DMS79 treated with DMSO at 0.1 percent for 48 hours (cell line): Measurements from ENCODE around the gene LIMCH1.

Experiments used
- DNase-seq: peaks from one replicate; lab custom pipeline; 2025; lab: John Stamatoyannopoulos, UW

LIMCH1 gene

DNA sequence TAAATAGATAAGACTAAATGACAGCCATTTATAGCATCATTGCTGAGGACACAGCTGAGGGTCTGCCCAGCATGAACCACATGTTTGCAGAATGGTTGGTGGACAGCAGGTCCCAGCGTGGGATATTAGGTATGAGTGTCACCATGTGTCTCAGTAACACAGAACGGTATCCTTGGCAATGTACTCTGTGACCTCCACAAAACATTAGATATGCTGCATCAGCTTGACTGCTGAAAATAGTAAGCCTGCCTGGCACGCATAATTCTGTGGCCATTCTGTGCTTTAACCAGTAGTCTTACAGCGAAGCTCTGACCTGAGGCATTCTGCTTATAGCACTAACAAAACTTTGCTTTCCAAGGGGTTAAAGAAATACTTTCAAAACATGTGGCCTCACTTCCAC, 32.0 kb downstream of the LIMCH1 start:
- no peak for DNase-seq

DNA sequence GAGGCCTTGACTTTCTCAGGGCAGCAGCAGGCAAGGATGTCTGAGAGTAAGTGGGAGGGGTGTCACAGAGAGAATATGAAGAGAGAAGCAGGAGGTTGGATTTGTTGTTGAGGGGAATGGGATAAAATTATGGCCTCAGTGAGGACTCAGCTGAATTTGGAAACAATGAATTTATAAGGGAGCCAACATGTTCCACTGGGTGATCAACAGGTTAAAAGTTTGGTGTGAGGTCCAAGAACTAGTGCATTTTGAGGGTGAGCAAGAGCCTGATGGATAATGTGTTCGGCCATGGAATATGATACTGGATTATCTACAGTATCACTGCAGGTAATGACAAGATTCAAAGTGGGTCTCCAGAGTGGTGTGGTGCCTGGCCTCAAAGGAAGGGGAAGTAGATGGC, 33.5 kb downstream of the LIMCH1 start:
- no peak for DNase-seq

DNA sequence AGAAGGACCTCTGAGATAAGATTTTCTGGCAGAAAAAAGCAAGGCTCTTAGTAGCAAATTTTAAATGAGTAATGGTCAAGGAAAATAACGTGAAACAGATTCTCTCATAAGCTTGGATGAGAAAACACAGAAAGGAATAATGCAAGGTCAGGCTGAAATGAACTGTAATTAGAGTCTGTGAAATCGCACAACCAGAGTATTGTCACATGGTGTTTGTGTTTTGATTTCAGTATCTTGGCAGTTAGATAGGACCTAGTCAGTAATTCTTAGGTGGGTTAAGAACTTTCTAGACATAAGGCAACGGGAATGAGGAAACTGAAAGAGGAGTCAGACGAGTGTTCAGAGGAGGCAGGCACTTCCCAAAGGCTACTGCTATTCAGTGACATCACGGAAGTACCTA, 34.6 kb downstream of the LIMCH1 start:
- DNase-seq = no peak

DNA sequence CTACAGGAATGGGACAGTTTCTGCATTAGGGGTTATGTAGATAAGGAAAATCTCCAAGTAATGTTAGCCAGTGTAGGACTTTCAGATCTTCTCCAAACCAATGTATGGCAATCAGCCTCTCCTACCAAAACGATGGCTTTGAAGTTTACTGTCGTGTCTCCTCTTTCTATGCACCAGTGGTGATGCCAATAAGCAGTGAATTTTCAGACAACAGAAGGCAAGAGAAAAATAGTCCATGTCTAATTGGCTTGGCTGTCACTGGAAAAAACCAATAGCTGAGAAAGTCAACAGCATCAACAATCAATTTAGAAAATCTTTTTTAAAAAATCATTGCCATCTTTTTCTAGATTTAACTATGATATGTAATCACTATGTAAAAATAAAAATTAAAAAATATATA, 35.0 kb downstream of the LIMCH1 start:
- DNase-seq = no peak

DNA sequence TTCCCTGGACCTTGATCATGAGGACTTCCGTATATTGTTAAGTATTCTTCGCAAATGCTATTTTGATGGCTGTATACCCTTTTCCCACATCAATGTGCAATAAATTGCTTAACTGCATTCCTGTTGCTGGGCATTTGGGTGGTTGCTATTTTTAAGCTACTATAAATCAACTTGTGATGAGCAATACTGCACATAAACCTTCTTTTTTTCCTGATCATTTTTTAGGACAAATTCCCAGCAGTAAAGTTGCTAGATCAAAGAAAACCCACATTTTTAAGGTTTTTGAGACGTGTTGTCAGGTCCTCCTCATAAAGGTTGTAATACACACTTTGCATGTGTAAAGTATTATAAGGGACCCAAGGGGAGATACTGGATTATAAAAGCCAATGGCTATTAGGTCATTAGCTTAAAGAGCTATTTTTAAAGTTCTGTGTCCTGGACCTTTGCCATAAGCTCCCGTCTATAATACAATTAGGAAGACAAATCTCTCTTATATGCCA, 35.6 kb downstream of the LIMCH1 start:
- no peak for DNase-seq

DNA sequence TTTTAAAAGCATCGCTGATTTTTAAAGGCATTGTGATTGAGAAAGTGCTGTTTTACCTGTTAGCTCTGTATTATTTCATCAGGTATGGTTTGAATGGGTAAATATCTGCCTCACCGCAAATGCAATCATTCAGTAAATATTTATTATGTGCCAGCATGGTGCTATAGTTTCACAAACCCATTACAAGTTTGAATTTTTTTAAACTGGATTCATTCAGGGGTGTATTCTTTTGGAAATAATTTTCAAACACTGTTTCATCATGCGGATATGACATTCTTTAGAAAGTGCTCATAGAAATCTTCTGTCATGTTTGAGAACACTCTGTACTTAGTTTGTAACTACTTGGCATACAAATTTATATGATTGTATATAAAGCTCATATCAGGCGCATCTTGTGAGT, 37.2 kb downstream of the LIMCH1 start:
- no peak for DNase-seq

DNA sequence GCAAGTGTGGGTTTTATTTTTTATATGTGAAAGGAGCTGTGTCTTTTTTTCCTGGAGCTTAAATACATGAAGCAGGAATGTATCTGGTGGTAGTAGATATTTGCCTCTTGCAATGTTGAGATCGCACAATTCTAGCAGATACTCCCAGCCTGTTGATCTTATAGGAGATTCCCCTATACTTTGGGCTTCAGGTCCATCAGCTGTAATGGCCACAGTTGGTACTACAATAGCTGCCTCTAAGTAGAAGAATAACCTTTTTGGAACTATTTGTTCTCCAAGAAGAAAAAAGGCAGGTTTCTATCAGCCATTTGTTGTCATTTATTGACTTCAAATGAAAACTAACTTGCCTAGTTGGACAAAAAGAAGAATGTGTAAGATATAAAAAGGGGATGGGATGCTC, 37.7 kb downstream of the LIMCH1 start:
- no peak for DNase-seq

DNA sequence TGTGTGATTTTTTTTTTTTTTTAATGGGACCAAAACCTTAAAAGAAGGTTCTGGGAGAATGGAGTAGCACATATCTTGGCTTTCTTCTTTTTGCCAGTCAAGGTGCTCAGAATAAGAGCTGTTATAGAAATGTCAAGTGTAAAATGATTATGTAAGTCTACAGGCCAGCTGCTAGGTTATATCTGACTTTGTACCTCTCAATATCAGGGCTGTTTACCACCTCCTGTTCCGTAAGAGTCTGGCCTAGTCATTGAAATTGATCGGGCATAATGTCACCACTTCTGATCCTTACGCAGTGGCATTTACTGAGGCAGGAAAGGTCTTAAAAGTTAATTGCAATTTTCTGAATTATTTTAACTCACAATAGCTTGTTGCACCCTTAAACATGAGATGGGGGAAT, 41.1 kb downstream of the LIMCH1 start:
- no peak for DNase-seq

DNA sequence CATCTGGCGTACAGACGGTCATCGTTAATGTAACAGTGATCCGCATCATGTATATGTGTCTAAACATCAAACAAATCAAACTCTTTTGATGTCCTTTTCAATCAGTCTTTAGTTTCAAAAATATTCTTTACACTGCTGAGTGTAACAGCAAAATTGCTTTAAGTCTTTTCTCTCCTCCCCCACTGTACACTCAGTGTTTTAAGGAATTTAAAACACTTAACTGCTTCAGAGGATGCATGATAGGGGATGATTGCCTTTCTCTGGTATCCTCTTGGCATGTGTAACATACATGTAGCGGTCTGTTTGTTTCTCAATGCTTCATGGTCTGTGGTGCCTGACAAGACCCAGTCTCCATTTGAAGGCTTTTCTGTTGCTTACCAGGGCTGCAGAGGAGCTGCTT, 41.6 kb downstream of the LIMCH1 start:
- no peak for DNase-seq

DNA sequence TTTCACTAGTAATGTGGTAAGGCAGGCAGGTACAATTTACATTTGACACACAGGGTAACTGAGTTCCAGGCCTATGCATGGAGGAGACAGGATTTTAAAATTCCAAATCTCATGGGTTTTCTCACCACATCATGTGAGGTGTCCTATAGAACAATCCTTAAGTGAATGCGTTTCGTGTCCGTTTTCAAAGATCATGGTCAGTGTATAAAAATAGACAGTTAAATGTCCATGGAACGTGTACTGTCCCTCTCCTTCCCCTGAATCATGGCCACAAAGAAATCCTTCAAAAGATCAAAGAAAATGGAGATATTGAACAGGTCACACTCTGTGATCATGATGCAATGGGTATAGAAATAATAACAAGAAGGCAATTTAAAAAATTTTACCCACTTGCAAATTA, 42.0 kb downstream of the LIMCH1 start:
- no peak for DNase-seq

DNA sequence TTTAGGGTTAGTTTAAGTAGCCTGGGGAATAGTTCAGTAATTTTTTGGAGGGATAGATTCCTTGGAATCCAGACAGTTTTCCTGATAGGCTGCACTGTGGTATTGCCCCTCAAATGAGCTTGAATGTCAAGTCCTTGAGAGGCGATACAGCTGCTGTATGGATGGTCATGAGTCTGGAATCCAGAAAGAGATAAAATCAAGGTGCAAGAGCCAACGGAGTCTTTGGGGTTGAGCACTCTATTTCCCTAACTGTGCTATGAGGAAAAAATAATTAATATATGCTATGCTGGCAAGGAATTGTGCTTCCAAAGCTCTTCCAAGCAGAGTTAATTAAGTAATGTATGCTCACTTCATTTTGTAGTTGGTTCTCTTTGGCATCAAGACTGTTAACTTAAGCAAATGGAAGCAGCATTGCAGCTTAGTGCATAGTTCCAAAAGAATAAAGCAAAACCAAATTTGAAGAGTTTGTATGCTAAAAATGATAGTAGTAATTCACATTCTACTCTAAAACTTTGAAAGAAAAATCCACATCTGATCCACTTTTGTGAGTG, 48.8 kb downstream of the LIMCH1 start:
- no peak for DNase-seq

DNA sequence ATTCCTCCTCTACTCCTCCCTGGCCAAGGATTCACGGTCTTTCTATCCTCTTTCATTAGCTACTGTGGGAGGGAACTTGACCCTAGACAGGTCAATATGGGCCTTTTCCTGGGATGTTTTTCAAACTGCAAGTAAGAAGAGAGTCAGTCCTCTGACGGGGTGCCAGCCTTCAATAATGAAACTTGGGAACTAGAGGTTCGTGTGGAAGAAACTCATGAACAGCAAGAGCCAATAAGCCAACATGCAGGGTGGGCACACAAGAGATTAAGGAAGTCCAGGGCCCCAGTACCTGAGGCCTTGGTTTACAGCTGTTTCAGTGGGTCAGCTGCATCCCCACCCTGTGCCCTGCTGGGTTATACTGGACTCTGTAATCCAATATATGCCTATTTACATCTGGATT, 49.3 kb downstream of the LIMCH1 start:
- no peak for DNase-seq

DNA sequence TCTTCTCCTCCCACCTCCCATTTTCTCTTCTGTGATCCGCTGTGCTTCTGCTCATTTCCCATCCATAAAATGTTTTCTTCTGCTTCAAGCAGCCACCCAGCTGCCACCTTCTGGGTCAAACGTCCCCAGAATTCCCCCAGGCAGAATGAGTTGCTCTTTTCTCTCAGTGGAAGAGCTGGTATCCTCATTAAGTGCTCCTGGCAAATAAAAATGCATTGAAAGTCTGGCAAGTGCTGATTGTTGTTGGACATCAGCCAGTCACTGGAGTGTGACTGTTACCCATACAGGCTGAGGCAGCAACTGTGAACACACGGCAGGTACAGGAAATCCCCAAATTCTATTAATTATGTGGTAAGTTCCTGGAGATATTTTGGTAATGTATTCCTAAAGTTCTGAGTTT, 52.6 kb downstream of the LIMCH1 start:
- DNase-seq = peak; percentile 47

DNA sequence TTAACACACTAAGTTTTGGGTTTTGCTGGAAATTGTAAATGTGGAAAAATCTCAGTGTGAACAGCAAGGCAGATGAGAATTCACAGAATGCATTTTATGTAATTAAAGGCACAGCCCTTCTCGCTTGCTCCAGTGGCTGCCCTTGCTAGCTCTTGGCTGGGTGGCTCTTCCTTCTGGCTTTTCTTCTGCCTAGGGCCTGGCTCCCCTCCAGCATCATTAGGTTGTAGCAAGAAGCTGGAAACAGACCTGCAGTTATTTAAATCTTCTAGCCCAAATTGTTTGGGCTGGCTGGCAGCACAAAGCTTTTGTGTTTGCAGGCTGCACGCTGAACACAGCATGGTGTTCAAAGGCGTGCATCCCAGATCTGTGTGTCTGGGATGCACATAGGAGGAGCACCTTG, 56.5 kb downstream of the LIMCH1 start:
- DNase-seq = peak; percentile 20

DNA sequence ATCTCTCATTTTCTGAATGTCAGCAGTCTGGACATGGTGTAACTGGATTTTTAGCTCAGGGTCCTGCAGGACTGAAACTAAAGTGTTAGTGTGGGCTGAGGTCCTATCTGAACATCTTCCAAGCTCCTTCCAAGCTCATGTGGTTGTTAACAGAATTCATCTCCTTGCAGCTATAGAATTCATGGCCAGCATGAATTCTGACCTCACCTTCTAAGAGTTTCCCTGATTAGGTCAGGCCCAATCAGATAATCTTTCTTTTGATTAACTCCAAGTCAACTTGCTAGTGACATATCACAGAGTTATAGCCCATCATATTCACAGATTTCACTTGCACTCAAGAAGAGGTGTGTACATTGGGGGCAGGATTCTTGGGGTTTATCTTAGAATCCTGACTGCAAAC, 59.5 kb downstream of the LIMCH1 start:
- no peak for DNase-seq

DNA sequence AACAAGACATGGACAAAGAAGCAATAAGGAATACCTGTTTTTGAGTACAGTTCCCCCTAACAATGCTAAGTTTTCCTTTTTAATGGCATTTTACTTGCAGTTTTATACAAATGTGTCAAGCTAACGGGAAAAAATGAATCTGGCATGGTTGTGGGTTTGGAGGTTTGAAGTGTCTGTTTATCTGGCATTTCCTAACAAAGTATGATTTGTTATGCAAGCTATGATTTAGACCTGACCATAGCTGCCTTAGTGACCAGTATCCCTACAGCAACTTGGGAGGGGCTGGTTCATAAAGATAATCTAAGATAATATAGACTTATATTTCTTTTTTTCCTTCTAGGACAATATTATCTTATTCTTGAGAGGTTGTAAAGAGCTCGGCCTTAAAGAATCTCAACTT, 60.6 kb downstream of the LIMCH1 start:
- DNase-seq = no peak

DNA sequence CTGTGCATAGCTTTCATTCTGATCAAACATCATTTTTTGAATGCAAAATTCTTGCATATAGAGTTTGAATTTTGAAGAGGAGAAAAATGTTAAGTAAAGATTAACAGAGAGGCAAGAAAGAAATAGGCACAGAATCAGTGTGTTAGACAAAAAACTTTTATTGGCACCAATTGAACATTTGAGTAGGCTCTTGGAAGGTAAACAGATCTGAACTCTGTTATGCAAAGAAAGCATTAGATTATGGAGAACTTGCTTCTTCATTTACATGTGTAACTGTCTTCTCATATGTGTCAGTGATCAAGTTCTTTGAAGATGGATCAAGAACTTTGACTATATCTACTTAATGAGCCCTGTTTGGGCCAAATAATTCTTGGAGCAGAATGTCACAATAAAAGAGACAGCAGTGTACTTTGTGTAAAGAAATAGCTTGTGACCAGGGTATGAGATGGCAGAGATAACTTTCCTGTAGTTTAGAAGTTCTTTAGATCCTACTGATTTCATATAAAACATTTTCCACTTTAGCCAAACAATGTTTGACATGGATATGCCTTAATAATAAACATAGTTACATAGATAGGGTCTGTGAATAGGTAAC, 61.3 kb downstream of the LIMCH1 start:
- no peak for DNase-seq

DNA sequence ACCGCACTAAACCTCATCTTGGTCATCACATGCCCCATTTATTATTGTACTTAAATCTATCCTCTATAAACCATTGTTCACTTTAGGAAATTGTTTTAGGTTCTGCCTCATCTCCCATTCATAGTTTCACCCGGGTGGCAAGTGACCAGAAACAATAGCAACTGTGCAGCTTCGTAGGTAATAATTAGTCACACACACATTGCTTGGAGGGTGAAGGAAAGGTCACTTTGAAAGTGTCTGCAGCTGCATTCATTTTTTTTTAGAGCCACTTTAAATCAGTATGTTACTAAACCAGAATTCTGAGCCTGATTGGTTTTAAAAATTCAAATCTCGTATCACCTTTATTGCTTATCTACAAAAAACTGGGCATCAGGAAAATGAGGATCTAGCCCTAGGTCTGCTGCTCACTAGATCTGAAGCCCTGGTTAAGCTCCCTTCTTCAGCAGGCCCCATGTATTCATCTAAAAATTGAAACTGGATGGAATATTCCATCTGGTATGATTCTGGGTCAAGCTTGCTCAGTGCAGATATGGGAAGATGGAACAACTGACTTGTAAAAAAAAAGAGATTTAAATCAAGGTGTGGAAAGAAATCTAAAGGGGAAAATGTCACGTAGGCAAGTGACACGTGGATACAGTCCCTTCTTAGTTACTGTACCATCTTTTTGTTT, 62.4 kb downstream of the LIMCH1 start:
- DNase-seq = no peak

DNA sequence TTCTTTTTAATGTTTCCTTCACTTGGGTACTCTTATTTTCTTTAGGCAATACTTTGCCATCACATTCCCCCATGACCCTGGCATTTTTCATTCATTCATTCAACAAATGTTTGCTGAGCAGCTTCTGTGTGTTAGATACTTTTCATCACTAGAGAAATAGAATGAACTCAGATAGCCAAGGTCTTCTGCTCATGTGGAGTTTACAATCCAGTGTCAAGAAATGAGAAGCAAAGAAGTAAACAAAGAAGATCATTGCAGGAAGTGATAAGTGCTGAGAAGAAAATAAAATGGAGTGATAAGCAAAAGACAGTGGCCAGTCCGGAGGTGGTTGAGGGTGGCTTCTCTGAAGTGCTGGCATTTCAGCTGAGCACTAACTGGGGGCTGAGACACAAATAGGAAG, 63.1 kb downstream of the LIMCH1 start:
- no peak for DNase-seq

DNA sequence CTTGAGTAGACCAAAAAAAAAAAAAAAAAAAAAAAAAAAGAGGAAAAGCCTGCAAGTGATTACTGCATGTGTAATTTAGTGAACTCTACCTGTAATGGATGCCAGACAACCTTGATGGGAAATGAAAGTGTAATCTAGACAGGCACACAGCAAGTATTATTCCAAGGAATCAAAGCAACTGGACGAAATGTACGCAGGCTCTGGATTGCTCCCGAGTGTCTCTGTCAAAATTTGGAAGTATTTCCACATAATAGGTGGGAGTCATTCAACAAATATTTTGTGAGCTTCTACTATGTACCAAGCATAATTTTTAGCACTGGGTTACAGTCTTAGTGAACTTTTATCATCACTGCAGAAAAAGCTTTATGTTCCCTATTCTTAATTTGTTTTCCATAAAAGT, 64.2 kb downstream of the LIMCH1 start:
- DNase-seq = no peak

DNA sequence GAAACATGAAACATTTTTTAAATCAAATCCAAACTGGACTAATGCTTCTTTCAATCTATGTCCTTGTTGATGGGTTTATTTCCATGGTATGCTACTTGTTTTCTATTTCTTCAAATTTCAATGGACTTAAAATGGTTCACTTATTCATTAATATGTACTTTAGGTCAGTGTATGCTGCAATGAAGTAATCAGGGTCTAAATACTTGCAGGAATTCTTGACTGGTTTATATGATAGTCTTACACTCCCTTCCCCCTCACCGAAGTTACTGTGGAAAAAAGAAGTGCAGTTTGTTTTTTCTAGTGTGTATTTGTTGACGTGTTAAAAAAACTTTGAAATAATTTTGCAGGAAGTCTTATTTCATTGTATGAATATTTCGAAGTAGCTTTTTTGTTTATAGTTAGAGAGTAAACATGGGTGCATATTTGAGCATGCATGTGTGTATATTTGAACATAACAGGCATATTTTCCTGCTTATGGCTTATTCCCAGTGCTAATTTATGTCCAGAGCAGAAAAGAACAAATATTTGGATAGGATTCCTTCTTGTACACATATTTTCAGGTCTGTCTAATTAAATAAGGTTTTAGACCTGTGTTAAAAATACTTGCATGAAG, 65.0 kb downstream of the LIMCH1 start:
- no peak for DNase-seq

DNA sequence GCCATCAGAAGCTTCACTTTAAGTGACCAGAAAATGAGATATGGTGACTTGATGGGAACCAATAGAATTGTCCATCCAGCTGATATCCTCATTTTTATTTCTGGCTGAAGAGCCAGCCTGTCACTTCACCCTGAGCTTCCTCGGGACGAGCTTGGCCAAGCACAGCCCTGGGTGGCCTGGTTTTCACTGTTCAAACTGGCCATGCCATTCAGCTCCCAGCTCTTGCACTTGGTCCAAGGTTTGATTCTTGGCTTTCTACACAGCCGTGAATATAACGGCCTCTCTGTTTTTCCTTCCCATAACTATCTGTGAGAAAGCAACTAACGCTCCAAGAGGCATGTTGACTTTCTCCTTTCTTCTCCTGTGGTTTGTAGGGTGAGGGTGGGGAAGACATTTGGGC, 71.9 kb downstream of the LIMCH1 start:
- DNase-seq = no peak

DNA sequence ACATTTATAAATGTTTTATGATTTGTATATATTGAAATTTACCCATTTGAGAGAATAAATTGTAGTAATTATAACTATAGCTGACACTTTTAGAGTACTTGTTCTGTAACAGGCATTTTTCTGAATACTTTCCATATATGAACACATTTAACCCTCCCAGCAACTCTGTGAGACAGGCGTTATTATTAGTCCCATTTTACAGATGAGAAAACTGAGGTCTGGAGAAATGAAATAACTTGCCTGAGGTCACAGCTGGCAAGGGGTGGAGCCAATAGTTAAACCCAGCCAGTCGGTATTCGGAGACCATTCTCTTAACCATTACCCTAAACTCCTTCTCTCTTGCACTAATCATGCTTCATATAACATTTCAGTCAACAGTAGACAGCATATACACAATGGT, 72.5 kb downstream of the LIMCH1 start:
- no peak for DNase-seq
